NCI-H187 treated with DMSO at 0.1 percent for 48 hours (cell line): ENCODE results near the gene TSHZ2.

Source experiments
- DNase-seq: peaks from one replicate; lab custom pipeline; 2025; lab: John Stamatoyannopoulos, UW

TSHZ2 gene

GRCh38 chr20:53163486-53163885, 191.3 kb downstream of the TSHZ2 start:
- DNase-seq, result no peak

GRCh38 chr20:53164072-53164471, 191.9 kb downstream of the TSHZ2 start:
- no peak for DNase-seq

- DNase-seq, result no peak
Measured at GRCh38 chr20:53165452-53165851, 193.3 kb downstream of the TSHZ2 start.

- no peak for DNase-seq
Measured at GRCh38 chr20:53168491-53168890, 196.3 kb downstream of the TSHZ2 start.

- DNase-seq, result no peak
Measured at GRCh38 chr20:53170196-53170595, 198.0 kb downstream of the TSHZ2 start.

- DNase-seq, result no peak
Measured at GRCh38 chr20:53171065-53171464, 198.9 kb downstream of the TSHZ2 start.

- DNase-seq, result no peak
Measured at GRCh38 chr20:53174454-53174853, 202.3 kb downstream of the TSHZ2 start.

GRCh38 chr20:53175135-53175780, 203.1 kb downstream of the TSHZ2 start:
- no peak for DNase-seq

GRCh38 chr20:53176134-53176533, 204.0 kb downstream of the TSHZ2 start:
- DNase-seq, result no peak

GRCh38 chr20:53177687-53178086, 205.5 kb downstream of the TSHZ2 start:
- no peak for DNase-seq

- no peak for DNase-seq
Measured at GRCh38 chr20:53179749-53180148, 207.6 kb downstream of the TSHZ2 start.

- no peak for DNase-seq
Measured at GRCh38 chr20:53180928-53181362, 208.8 kb downstream of the TSHZ2 start.

GRCh38 chr20:53181866-53182376, 209.8 kb downstream of the TSHZ2 start:
- no peak for DNase-seq

GRCh38 chr20:53183181-53183580, 211.0 kb downstream of the TSHZ2 start:
- no peak for DNase-seq

GRCh38 chr20:53186635-53187034, 214.5 kb downstream of the TSHZ2 start:
- no peak for DNase-seq

- no peak for DNase-seq
Measured at GRCh38 chr20:53187392-53188068, 215.4 kb downstream of the TSHZ2 start.

GRCh38 chr20:53190225-53190624, 218.1 kb downstream of the TSHZ2 start:
- no peak for DNase-seq

- DNase-seq, result no peak
Measured at GRCh38 chr20:53191957-53192356, 219.8 kb downstream of the TSHZ2 start.

- no peak for DNase-seq
Measured at GRCh38 chr20:53194306-53195290, 222.4 kb downstream of the TSHZ2 start.

- DNase-seq, result no peak
Measured at GRCh38 chr20:53195876-53196610, 223.9 kb downstream of the TSHZ2 start.

- no peak for DNase-seq
Measured at GRCh38 chr20:53201588-53201987, 229.4 kb downstream of the TSHZ2 start.

GRCh38 chr20:53202777-53203176, 230.6 kb downstream of the TSHZ2 start:
- no peak for DNase-seq
